HepG2 (cell line): ENCODE measurements around the gene MYH7. TPM values are rescaled to one million over a fixed set of nuclear protein-coding genes. Genes with fewer than 3 reads are reported as not detected.

Experiments
- EED ChIP-seq: sonication (generic); formaldehyde crosslinking; IDR thresholded peaks from 2 replicates; pipeline ENCODE4 v1.5.0; 2020; ENCODE audit warnings: mild to moderate bottlenecking, missing genetic modification reagents
- ESRRA ChIP-seq: sonication (generic); formaldehyde crosslinking; IDR thresholded peaks from 2 replicates; pipeline ENCODE4 v1.5.1; 2020; ENCODE audit warnings: mild to moderate bottlenecking, low read depth, missing genetic modification reagents
- HNRNPLL ChIP-seq: fragments of 200-400 bp; formaldehyde crosslinking; IDR thresholded peaks from 2 replicates; pipeline ENCODE4 v1.6.1; 2017; ENCODE audit warnings: mild to moderate bottlenecking, low read depth, low read length; ENCODE audit not compliant: poor library complexity, severe bottlenecking
- LCORL ChIP-seq, 2 experiments: fragments of 450-650 bp in 1 of 2; sonication (generic) in 1 of 2; formaldehyde crosslinking in 1 of 2; IDR thresholded peaks; 2 replicates each; pipeline versions ENCODE4 v1.5.0 to v1.6.1; 2017 to 2020; ENCODE audit warnings: antibody characterized with exemption in 1 of 2, missing genetic modification reagents in 1 of 2
- NR3C1 ChIP-seq: sonication (generic); formaldehyde crosslinking; IDR thresholded peaks from 2 replicates; pipeline ENCODE4 v1.4.0; 2020; ENCODE audit warnings: missing genetic modification reagents
- RORA ChIP-seq: sonication (generic); formaldehyde crosslinking; IDR thresholded peaks from 2 replicates; pipeline ENCODE4 v1.5.0; 2020; ENCODE audit warnings: mild to moderate bottlenecking, missing genetic modification reagents, moderate library complexity
- SKI ChIP-seq: fragments of 450-650 bp; IDR thresholded peaks from one replicate; pipeline ENCODE4 v1.6.1; 2018; ENCODE audit warnings: mild to moderate bottlenecking; ENCODE audit not compliant: partially characterized antibody
- TEAD3 ChIP-seq: optimal IDR thresholded peaks from 2 replicates; pipeline ENCODE3; 2016; ENCODE audit warnings: borderline replicate concordance
- ZBTB3 ChIP-seq: sonication (generic); formaldehyde crosslinking; IDR thresholded peaks from 2 replicates; pipeline ENCODE4 v1.4.0; 2020; ENCODE audit warnings: low read depth, mild to moderate bottlenecking, moderate library complexity, missing genetic modification reagents, borderline replicate concordance
- ZC3H13 ChIP-seq: sonication (generic); formaldehyde crosslinking; IDR thresholded peaks from 2 replicates; pipeline ENCODE4 v1.8.1; 2023; ENCODE audit warnings: mild to moderate bottlenecking, missing genetic modification reagents, moderate library complexity
- ZNF33B ChIP-seq: sonication (generic); formaldehyde crosslinking; IDR thresholded peaks from 2 replicates; pipeline ENCODE4 v1.5.1; 2020; ENCODE audit warnings: mild to moderate bottlenecking, missing genetic modification reagents
- ZNF501 ChIP-seq: sonication (generic); formaldehyde crosslinking; IDR thresholded peaks from 2 replicates; pipeline ENCODE4 v1.5.1; 2020; ENCODE audit warnings: mild to moderate bottlenecking, moderate library complexity, missing genetic modification reagents
- ZNF619 ChIP-seq: sonication (generic); formaldehyde crosslinking; IDR thresholded peaks from 2 replicates; pipeline ENCODE4 v1.4.0; 2020; ENCODE audit warnings: mild to moderate bottlenecking, missing genetic modification reagents
- ZNF737 ChIP-seq: sonication (generic); formaldehyde crosslinking; IDR thresholded peaks from 2 replicates; pipeline ENCODE4 v1.5.0; 2020; ENCODE audit warnings: missing genetic modification reagents, mild to moderate bottlenecking, borderline replicate concordance
- ZNF782 ChIP-seq: sonication (generic); formaldehyde crosslinking; IDR thresholded peaks from 2 replicates; pipeline ENCODE4 v1.4.0; 2020; ENCODE audit warnings: missing genetic modification reagents, mild to moderate bottlenecking, borderline replicate concordance
- ZNF878 ChIP-seq: sonication (generic); formaldehyde crosslinking; IDR thresholded peaks from 2 replicates; pipeline ENCODE4 v1.8.1; 2023; ENCODE audit warnings: mild to moderate bottlenecking, missing genetic modification reagents, moderate library complexity
- polyA plus RNA-seq, 8 experiments: library from polyadenylated mRNA; depleted of rRNA in 3 of 8; stranded (reverse) in 7 of 8; unstranded in 1 of 8; fragments of >200 nt; fragmentation: Illumina TruSeq in 4 of 8; extraction: Trizol in 4 of 8; gene quantifications; 2 replicates each; pipeline versions ENCODE4 v1.2.1 to v1.2.3, GENCODE V29; 2011 to 2016; ENCODE audit warnings: low read depth in 4 of 8, missing spikeins in 1 of 8, mixed read lengths in 1 of 8; ENCODE audit not compliant: insufficient read depth in 1 of 8
- total RNA-seq, 5 experiments: library from RNA; depleted of rRNA; stranded (reverse); fragments of >200 nt; fragmentation: Illumina TruSeq; extraction: Trizol; gene quantifications; 2 replicates each; pipeline ENCODE4 v1.2.3, GENCODE V29; 2016; ENCODE audit warnings: low read depth in 1 of 5
- TF ChIP-seq, protein P1 (sequence below): sonication (generic); formaldehyde crosslinking; IDR thresholded peaks from 2 replicates; pipeline ENCODE4; 2020; ENCODE audit warnings: missing genetic modification reagents, mild to moderate bottlenecking, borderline replicate concordance
- TF ChIP-seq, protein P2 (sequence below): sonication (generic); formaldehyde crosslinking; IDR thresholded peaks from 2 replicates; pipeline ENCODE4 v1.4.0; 2020; ENCODE audit warnings: mild to moderate bottlenecking, missing genetic modification reagents
- TF ChIP-seq, protein P3 (sequence below): sonication (generic); formaldehyde crosslinking; IDR thresholded peaks from 2 replicates; pipeline ENCODE4 v1.4.0; 2020; ENCODE audit warnings: mild to moderate bottlenecking, missing genetic modification reagents, borderline replicate concordance

The MYH7 gene
- total and polyA plus RNA-seq, 2 of the 13 experiments (the other 11 are each of a cell fraction or from before 2014, with no cell fraction given): 0.04 TPM; not detected in 1

DNA sequence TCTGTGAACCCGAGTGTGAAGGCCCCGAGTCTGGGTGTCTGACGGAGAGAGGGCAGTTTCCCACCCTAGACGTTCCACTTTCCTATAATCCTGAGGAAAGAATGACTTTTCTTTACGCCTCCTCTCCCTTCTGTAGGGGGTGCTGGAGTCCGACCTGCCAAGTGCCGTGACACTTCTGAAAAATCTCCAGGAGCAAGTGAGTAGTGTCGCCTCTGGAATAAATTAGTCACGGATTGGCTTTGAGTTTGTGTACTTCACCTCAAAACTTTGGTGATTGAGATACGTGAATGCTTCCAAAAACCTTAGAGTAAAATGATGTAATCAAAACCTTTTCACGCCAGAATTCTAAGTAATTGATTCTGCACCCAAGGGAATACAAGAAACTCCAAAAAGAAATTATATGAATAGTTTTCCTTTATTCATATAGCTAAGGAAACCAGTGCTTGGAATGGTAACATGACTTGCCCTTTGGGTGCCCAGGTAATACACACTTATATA lies 34.5 kb upstream of the MYH7 start (continued):
- TF ChIP-seq, protein P1, sequence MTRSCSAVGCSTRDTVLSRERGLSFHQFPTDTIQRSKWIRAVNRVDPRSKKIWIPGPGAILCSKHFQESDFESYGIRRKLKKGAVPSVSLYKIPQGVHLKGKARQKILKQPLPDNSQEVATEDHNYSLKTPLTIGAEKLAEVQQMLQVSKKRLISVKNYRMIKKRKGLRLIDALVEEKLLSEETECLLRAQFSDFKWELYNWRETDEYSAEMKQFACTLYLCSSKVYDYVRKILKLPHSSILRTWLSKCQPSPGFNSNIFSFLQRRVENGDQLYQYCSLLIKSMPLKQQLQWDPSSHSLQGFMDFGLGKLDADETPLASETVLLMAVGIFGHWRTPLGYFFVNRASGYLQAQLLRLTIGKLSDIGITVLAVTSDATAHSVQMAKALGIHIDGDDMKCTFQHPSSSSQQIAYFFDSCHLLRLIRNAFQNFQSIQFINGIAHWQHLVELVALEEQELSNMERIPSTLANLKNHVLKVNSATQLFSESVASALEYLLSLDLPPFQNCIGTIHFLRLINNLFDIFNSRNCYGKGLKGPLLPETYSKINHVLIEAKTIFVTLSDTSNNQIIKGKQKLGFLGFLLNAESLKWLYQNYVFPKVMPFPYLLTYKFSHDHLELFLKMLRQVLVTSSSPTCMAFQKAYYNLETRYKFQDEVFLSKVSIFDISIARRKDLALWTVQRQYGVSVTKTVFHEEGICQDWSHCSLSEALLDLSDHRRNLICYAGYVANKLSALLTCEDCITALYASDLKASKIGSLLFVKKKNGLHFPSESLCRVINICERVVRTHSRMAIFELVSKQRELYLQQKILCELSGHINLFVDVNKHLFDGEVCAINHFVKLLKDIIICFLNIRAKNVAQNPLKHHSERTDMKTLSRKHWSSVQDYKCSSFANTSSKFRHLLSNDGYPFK: peak; percentile 47; the same call in 1 of the 2 replicates
- peak; percentile 93; the same call in 1 of the 2 replicates for TF ChIP-seq RORA
- TF ChIP-seq, protein P2, sequence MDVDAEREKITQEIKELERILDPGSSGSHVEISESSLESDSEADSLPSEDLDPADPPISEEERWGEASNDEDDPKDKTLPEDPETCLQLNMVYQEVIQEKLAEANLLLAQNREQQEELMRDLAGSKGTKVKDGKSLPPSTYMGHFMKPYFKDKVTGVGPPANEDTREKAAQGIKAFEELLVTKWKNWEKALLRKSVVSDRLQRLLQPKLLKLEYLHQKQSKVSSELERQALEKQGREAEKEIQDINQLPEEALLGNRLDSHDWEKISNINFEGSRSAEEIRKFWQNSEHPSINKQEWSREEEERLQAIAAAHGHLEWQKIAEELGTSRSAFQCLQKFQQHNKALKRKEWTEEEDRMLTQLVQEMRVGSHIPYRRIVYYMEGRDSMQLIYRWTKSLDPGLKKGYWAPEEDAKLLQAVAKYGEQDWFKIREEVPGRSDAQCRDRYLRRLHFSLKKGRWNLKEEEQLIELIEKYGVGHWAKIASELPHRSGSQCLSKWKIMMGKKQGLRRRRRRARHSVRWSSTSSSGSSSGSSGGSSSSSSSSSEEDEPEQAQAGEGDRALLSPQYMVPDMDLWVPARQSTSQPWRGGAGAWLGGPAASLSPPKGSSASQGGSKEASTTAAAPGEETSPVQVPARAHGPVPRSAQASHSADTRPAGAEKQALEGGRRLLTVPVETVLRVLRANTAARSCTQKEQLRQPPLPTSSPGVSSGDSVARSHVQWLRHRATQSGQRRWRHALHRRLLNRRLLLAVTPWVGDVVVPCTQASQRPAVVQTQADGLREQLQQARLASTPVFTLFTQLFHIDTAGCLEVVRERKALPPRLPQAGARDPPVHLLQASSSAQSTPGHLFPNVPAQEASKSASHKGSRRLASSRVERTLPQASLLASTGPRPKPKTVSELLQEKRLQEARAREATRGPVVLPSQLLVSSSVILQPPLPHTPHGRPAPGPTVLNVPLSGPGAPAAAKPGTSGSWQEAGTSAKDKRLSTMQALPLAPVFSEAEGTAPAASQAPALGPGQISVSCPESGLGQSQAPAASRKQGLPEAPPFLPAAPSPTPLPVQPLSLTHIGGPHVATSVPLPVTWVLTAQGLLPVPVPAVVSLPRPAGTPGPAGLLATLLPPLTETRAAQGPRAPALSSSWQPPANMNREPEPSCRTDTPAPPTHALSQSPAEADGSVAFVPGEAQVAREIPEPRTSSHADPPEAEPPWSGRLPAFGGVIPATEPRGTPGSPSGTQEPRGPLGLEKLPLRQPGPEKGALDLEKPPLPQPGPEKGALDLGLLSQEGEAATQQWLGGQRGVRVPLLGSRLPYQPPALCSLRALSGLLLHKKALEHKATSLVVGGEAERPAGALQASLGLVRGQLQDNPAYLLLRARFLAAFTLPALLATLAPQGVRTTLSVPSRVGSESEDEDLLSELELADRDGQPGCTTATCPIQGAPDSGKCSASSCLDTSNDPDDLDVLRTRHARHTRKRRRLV (CRISPR knock-in tag): no peak
- TF ChIP-seq, protein P3, sequence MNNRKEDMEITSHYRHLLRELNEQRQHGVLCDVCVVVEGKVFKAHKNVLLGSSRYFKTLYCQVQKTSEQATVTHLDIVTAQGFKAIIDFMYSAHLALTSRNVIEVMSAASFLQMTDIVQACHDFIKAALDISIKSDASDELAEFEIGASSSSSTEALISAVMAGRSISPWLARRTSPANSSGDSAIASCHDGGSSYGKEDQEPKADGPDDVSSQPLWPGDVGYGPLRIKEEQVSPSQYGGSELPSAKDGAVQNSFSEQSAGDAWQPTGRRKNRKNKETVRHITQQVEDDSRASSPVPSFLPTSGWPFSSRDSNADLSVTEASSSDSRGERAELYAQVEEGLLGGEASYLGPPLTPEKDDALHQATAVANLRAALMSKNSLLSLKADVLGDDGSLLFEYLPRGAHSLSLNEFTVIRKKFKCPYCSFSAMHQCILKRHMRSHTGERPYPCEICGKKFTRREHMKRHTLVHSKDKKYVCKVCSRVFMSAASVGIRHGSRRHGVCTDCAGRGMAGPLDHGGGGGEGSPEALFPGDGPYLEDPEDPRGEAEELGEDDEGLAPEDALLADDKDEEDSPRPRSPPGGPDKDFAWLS: 0 out of 2 replicates have a peak, but pooled peaks have one; percentile 85
- TF ChIP-seq EED (CRISPR knock-in tag): 0 out of 2 replicates have a peak, but pooled peaks have one; percentile 90
- no peak for TF ChIP-seq HNRNPLL
- no peak for TF ChIP-seq TEAD3 (CRISPR knock-in tag)
- TF ChIP-seq ZNF878 (CRISPR knock-in tag): peak; percentile 79; the same call in 1 of the 2 replicates
- TF ChIP-seq LCORL (IDR thresholded peaks at IDR 0.05): no peak
- 0 out of 2 replicates have a peak, but pooled peaks have one; percentile 30 for TF ChIP-seq LCORL (CRISPR knock-in tag; IDR thresholded peaks at IDR 0.05)
- TF ChIP-seq ZBTB3 (CRISPR knock-in tag): peak; percentile 68; the same call in 1 of the 2 replicates
- no peak for TF ChIP-seq NR3C1 (CRISPR knock-in tag)
- 0 out of 2 replicates have a peak, but pooled peaks have one; percentile 2 for TF ChIP-seq ZNF33B (CRISPR knock-in tag)
- TF ChIP-seq ZC3H13 (CRISPR knock-in tag): peak; percentile 77
- no peak for TF ChIP-seq SKI
- TF ChIP-seq ZNF737 (CRISPR knock-in tag): no peak; the same call in 1 of the 2 replicates
- TF ChIP-seq ZNF619 (CRISPR knock-in tag): peak; percentile 23; the same call in 1 of the 2 replicates
- peak; percentile 3; the same call in 1 of the 2 replicates for TF ChIP-seq ZNF501 (CRISPR knock-in tag)
- TF ChIP-seq ZNF782 (CRISPR knock-in tag): peak; percentile 55; the same call in 1 of the 2 replicates
- 0 out of 2 replicates have a peak, but pooled peaks have one; percentile 12 for TF ChIP-seq ESRRA (CRISPR knock-in tag)
